HEK293 (cell line): ENCODE data around the gene CCDC92.

Experiments used
- AEBP2 ChIP-seq: fragments of 450-650 bp; formaldehyde crosslinking; IDR thresholded peaks from 2 replicates; pipeline ENCODE4 v1.5.1; 2016; ENCODE audit warnings: missing biosample characterization, missing genetic modification characterization, borderline replicate concordance
- INSM2 ChIP-seq: fragments of 450-650 bp; formaldehyde crosslinking; IDR thresholded peaks from 2 replicates; pipeline ENCODE4 v1.5.1; 2016; ENCODE audit warnings: missing biosample characterization, missing genetic modification characterization
- KLF9 ChIP-seq: fragments of 450-650 bp; formaldehyde crosslinking; IDR thresholded peaks from 2 replicates; pipeline ENCODE4 v1.5.1; 2016; ENCODE audit warnings: missing biosample characterization, missing genetic modification characterization, low read depth
- ZNF239 ChIP-seq: fragments of 450-650 bp; formaldehyde crosslinking; IDR thresholded peaks from 2 replicates; pipeline ENCODE4 v1.5.1; 2016; ENCODE audit warnings: missing biosample characterization, missing genetic modification characterization
- ZNF274 ChIP-seq, 2 experiments: fragments of 200-500 bp in 1 of 2; fragments of 450-650 bp in 1 of 2; sonication (Bioruptor generic) in 1 of 2; formaldehyde crosslinking in 1 of 2; IDR thresholded peaks; 2 replicates each; pipeline versions ENCODE4 v1.5.1 to v1.6.1; 2014 to 2016; ENCODE audit warnings: borderline replicate concordance in 1 of 2, inconsistent platforms in 1 of 2, low read length in 1 of 2, missing biosample characterization in 1 of 2, missing genetic modification characterization in 1 of 2
- ZNF302 ChIP-seq: fragments of 450-650 bp; formaldehyde crosslinking; IDR thresholded peaks from 2 replicates; pipeline ENCODE4 v1.5.1; 2016; ENCODE audit warnings: missing biosample characterization, missing genetic modification characterization, low read depth
- ZNF394 ChIP-seq: fragments of 450-650 bp; formaldehyde crosslinking; IDR thresholded peaks from 2 replicates; pipeline ENCODE4 v1.5.1; 2016; ENCODE audit warnings: missing biosample characterization, missing genetic modification characterization, mild to moderate bottlenecking, moderate library complexity, borderline replicate concordance
- ZNF426 ChIP-seq: fragments of 450-650 bp; formaldehyde crosslinking; IDR thresholded peaks from 2 replicates; pipeline ENCODE4 v1.5.1; 2017; ENCODE audit warnings: missing biosample characterization, missing genetic modification characterization, mild to moderate bottlenecking, inconsistent platforms, moderate library complexity
- ZNF514 ChIP-seq: fragments of 450-650 bp; formaldehyde crosslinking; IDR thresholded peaks from 2 replicates; pipeline ENCODE4 v1.5.1; 2016; ENCODE audit warnings: missing biosample characterization, missing genetic modification characterization
- TF ChIP-seq, protein P1 (sequence below): fragments of 450-650 bp; formaldehyde crosslinking; IDR thresholded peaks from 2 replicates; pipeline ENCODE4 v1.5.1; 2016; ENCODE audit warnings: missing biosample characterization, missing genetic modification characterization
- TF ChIP-seq, protein P2 (sequence below): fragments of 450-650 bp; formaldehyde crosslinking; IDR thresholded peaks from 2 replicates; pipeline ENCODE4 v1.5.1; 2016; ENCODE audit warnings: missing biosample characterization, missing genetic modification characterization, borderline replicate concordance

DNA sequence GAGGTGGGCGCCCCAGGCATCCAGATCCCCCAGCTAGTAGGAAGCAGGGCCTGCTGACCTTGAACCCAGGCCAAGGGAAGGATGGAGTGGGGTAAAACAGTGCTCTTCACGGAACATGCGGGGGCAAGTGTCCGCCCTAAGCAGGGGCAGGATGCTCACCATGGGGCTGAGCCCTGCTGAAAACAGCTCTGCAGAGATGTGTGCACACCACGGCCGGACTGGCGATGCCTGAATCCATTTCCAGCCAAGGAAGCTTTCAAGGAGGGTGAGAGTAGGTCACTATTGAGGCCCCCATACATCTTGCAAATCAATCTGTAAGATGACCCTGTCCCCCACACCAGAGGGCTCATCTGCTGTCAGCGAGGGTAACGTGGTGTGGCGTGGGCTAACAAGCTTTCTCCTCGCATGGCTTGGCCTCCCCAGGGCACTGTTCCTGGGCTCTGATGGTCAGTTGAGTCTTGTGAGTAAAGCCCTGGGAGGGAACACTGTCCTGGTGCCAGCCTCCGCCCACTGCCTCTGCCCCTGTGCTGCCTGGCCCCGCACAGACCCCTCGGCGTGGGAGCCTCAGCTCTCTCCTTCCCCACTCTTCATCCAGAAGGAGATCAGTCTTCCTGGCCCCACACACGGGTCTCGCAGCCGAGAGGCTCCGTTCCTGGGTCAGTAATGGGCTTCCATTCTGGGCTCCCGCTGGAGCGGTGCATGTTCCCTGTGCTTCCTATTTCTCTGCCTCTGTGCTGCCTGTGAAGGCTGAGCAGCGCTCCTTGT is 69.1 kb downstream of the CCDC92 start:
- TF ChIP-seq KLF9 (tag by site-specific recombination) (no peak), ZNF274 (IDR thresholded peaks at IDR 0.05; ENCODE audit: low read length) (no peak), ZNF274 (tag by site-specific recombination; IDR thresholded peaks at IDR 0.05; ENCODE audit: borderline replicate concordance) (no peak), ZNF426 (tag by site-specific recombination) (no peak), ZNF239 (no peak), ZNF514 (tag by site-specific recombination) (no peak), ZNF302 (tag by site-specific recombination) (no peak), AEBP2 (no peak), ZNF394 (tag by site-specific recombination) (no peak), INSM2 (tag by site-specific recombination) (no peak)
- TF ChIP-seq, protein P1, sequence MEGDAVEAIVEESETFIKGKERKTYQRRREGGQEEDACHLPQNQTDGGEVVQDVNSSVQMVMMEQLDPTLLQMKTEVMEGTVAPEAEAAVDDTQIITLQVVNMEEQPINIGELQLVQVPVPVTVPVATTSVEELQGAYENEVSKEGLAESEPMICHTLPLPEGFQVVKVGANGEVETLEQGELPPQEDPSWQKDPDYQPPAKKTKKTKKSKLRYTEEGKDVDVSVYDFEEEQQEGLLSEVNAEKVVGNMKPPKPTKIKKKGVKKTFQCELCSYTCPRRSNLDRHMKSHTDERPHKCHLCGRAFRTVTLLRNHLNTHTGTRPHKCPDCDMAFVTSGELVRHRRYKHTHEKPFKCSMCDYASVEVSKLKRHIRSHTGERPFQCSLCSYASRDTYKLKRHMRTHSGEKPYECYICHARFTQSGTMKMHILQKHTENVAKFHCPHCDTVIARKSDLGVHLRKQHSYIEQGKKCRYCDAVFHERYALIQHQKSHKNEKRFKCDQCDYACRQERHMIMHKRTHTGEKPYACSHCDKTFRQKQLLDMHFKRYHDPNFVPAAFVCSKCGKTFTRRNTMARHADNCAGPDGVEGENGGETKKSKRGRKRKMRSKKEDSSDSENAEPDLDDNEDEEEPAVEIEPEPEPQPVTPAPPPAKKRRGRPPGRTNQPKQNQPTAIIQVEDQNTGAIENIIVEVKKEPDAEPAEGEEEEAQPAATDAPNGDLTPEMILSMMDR (tag by site-specific recombination): no peak
- TF ChIP-seq, protein P2, sequence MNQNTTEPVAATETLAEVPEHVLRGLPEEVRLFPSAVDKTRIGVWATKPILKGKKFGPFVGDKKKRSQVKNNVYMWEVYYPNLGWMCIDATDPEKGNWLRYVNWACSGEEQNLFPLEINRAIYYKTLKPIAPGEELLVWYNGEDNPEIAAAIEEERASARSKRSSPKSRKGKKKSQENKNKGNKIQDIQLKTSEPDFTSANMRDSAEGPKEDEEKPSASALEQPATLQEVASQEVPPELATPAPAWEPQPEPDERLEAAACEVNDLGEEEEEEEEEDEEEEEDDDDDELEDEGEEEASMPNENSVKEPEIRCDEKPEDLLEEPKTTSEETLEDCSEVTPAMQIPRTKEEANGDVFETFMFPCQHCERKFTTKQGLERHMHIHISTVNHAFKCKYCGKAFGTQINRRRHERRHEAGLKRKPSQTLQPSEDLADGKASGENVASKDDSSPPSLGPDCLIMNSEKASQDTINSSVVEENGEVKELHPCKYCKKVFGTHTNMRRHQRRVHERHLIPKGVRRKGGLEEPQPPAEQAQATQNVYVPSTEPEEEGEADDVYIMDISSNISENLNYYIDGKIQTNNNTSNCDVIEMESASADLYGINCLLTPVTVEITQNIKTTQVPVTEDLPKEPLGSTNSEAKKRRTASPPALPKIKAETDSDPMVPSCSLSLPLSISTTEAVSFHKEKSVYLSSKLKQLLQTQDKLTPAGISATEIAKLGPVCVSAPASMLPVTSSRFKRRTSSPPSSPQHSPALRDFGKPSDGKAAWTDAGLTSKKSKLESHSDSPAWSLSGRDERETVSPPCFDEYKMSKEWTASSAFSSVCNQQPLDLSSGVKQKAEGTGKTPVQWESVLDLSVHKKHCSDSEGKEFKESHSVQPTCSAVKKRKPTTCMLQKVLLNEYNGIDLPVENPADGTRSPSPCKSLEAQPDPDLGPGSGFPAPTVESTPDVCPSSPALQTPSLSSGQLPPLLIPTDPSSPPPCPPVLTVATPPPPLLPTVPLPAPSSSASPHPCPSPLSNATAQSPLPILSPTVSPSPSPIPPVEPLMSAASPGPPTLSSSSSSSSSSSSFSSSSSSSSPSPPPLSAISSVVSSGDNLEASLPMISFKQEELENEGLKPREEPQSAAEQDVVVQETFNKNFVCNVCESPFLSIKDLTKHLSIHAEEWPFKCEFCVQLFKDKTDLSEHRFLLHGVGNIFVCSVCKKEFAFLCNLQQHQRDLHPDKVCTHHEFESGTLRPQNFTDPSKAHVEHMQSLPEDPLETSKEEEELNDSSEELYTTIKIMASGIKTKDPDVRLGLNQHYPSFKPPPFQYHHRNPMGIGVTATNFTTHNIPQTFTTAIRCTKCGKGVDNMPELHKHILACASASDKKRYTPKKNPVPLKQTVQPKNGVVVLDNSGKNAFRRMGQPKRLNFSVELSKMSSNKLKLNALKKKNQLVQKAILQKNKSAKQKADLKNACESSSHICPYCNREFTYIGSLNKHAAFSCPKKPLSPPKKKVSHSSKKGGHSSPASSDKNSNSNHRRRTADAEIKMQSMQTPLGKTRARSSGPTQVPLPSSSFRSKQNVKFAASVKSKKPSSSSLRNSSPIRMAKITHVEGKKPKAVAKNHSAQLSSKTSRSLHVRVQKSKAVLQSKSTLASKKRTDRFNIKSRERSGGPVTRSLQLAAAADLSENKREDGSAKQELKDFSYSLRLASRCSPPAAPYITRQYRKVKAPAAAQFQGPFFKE (tag by site-specific recombination): no peak
